H9 (cell line): ENCODE results near the gene KIF2C. TPM values are rescaled to one million over a fixed set of nuclear protein-coding genes. Genes with fewer than 3 reads are reported as not detected.

Source experiments
- DNase-seq: peaks from one replicate; pipeline ENCODE4 v3.0.0-alpha.2; 2017
- H2AFZ ChIP-seq: one replicate; pipeline ENCODE4 v1.6.1; 2013; ENCODE audit warnings: mild to moderate bottlenecking, low read length, control low read depth, moderate library complexity
- H2AK5ac ChIP-seq: 2 replicates; pipeline ENCODE4 v1.6.1; 2013; ENCODE audit warnings: low read length, control low read depth, mixed read lengths; ENCODE audit not compliant: insufficient read length
- H2BK120ac ChIP-seq: one replicate; pipeline ENCODE4 v1.6.1; 2013; ENCODE audit warnings: low read depth, mild to moderate bottlenecking, low read length, control low read depth, inconsistent platforms; ENCODE audit not compliant: poor library complexity, severe bottlenecking
- H2BK12ac ChIP-seq: 2 replicates; pipeline ENCODE4 v1.6.1; 2013; ENCODE audit warnings: low read length, control low read depth, mixed read lengths, low read depth; ENCODE audit not compliant: insufficient read length
- H2BK15ac ChIP-seq: 2 replicates; pipeline ENCODE4 v1.6.1; 2013; ENCODE audit warnings: low read depth, low read length, control low read depth
- H2BK20ac ChIP-seq: one replicate; pipeline ENCODE4 v1.6.1; 2013; ENCODE audit warnings: low read depth, mild to moderate bottlenecking, low read length, control low read depth, inconsistent platforms; ENCODE audit not compliant: poor library complexity, severe bottlenecking
- H2BK5ac ChIP-seq: 2 replicates; pipeline ENCODE4 v1.6.1; 2013; ENCODE audit warnings: low read length, control low read depth, mixed read lengths; ENCODE audit not compliant: insufficient read length
- H3K14ac ChIP-seq: 2 replicates; pipeline ENCODE4 v1.6.1; 2013; ENCODE audit warnings: low read length, control low read depth; ENCODE audit not compliant: insufficient read depth
- H3K18ac ChIP-seq: 2 replicates; pipeline ENCODE4 v1.6.1; 2013; ENCODE audit warnings: low read depth, mild to moderate bottlenecking, mixed read lengths, low read length, control low read depth; ENCODE audit not compliant: insufficient read length
- H3K23ac ChIP-seq: 2 replicates; pipeline ENCODE4 v1.6.1; 2013; ENCODE audit warnings: low read length, control low read depth, mixed read lengths, low read depth; ENCODE audit not compliant: insufficient read length
- H3K23me2 ChIP-seq: 2 replicates; pipeline ENCODE4 v1.6.1; 2013; ENCODE audit warnings: low read depth, mild to moderate bottlenecking, mixed read lengths, low read length, control low read depth; ENCODE audit not compliant: insufficient read length, poor library complexity, severe bottlenecking
- H3K27ac ChIP-seq: 2 replicates; pipeline ENCODE4 v1.5.1; 2013; ENCODE audit warnings: low read length, control low read depth, mixed read lengths, low read depth; ENCODE audit not compliant: insufficient read length
- H3K27me3 ChIP-seq: 2 replicates; pipeline ENCODE4 v1.6.1; 2013; ENCODE audit warnings: low read length, control low read depth, inconsistent platforms; ENCODE audit not compliant: insufficient read depth
- H3K4ac ChIP-seq: 2 replicates; pipeline ENCODE4 v1.6.1; 2013; ENCODE audit warnings: low read depth, mild to moderate bottlenecking, control low read depth, inconsistent platforms, low read length, moderate library complexity
- H3K4me1 ChIP-seq: 2 replicates; pipeline ENCODE4 v1.6.1; 2013; ENCODE audit warnings: low read length, control low read depth, inconsistent platforms; ENCODE audit not compliant: insufficient read depth
- H3K4me2 ChIP-seq: 2 replicates; pipeline ENCODE4 v1.6.1; 2013; ENCODE audit warnings: low read length, control low read depth, mixed read lengths; ENCODE audit not compliant: insufficient read length, insufficient read depth
- H3K56ac ChIP-seq: 2 replicates; pipeline ENCODE4 v1.6.1; 2013; ENCODE audit warnings: low read depth, mild to moderate bottlenecking, mixed read lengths, low read length, control low read depth; ENCODE audit not compliant: insufficient read length
- H3K79me1 ChIP-seq: 2 replicates; pipeline ENCODE4 v1.6.1; 2013; ENCODE audit warnings: low read depth, mild to moderate bottlenecking, moderate library complexity, low read length, control low read depth, inconsistent platforms; ENCODE audit not compliant: insufficient read depth, poor library complexity, severe bottlenecking
- H3K79me2 ChIP-seq: 2 replicates; pipeline ENCODE4 v1.6.1; 2013; ENCODE audit warnings: low read length, control low read depth, inconsistent platforms; ENCODE audit not compliant: insufficient read depth
- H3K9ac ChIP-seq: 2 replicates; pipeline ENCODE4 v1.6.1; 2013; ENCODE audit warnings: low read length, control low read depth, mixed read lengths; ENCODE audit not compliant: insufficient read length; ENCODE audit errors: extremely low read depth
- H3K9me3 ChIP-seq: one replicate; pipeline ENCODE4 v1.6.1; 2013; ENCODE audit warnings: low read depth, low read length, inconsistent platforms; ENCODE audit not compliant: control insufficient read depth
- H3T11ph ChIP-seq: one replicate; pipeline ENCODE4 v1.6.1; 2013; ENCODE audit warnings: mild to moderate bottlenecking, low read length, control low read depth, inconsistent platforms
- H4K20me1 ChIP-seq: one replicate; pipeline ENCODE4 v1.6.1; 2013; ENCODE audit not compliant: control insufficient read depth, insufficient read length, insufficient read depth
- H4K5ac ChIP-seq: 2 replicates; pipeline ENCODE4 v1.6.1; 2013; ENCODE audit warnings: low read depth, mild to moderate bottlenecking, mixed read lengths, low read length, control low read depth; ENCODE audit not compliant: insufficient read length
- H4K8ac ChIP-seq: replicated peaks from 2 replicates; pipeline ENCODE4 v1.6.1; 2013; ENCODE audit warnings: low read length, control low read depth, mixed read lengths, low read depth; ENCODE audit not compliant: insufficient read length
- H4K91ac ChIP-seq: 2 replicates; pipeline ENCODE4 v1.6.1; 2013; ENCODE audit warnings: low read depth, mild to moderate bottlenecking, moderate library complexity, mixed read lengths, low read length, control low read depth; ENCODE audit not compliant: insufficient read length
- H3K27ac Mint-ChIP-seq, 3 experiments: 2 replicates in 2 of 3; 3 replicates in 1 of 3; pipeline ENCODE4 v1.8.0; 2020 to 2021; ENCODE audit warnings: mixed read lengths in 3 of 3, mild to moderate bottlenecking in 1 of 3, moderate library complexity in 1 of 3
- H3K27me3 Mint-ChIP-seq: 2 replicates; pipeline ENCODE4 v1.8.0; 2021; ENCODE audit warnings: low read depth, mild to moderate bottlenecking, moderate library complexity, mixed read lengths
- H3K36me3 Mint-ChIP-seq, 3 experiments: 2 replicates in 2 of 3; 3 replicates in 1 of 3; pipeline ENCODE4 v1.8.0; 2020 to 2021; ENCODE audit warnings: low read depth in 3 of 3, mixed read lengths in 3 of 3; ENCODE audit not compliant: insufficient read depth in 1 of 3
- H3K4me1 Mint-ChIP-seq, 2 experiments: 2 replicates each; pipeline ENCODE4 v1.8.0; 2020; ENCODE audit warnings: mixed read lengths in 2 of 2
- H3K4me3 Mint-ChIP-seq, 2 experiments: 2 replicates in 1 of 2; 3 replicates in 1 of 2; pipeline ENCODE4 v1.8.0; 2020 to 2021; ENCODE audit warnings: mild to moderate bottlenecking in 2 of 2, mixed read lengths in 2 of 2, moderate library complexity in 1 of 2
- H3K9me3 Mint-ChIP-seq, 2 experiments: 2 replicates in 1 of 2; 3 replicates in 1 of 2; pipeline ENCODE4 v1.8.0; 2020; ENCODE audit warnings: mild to moderate bottlenecking in 2 of 2, mixed read lengths in 2 of 2, moderate library complexity in 1 of 2
- WGBS: extraction: QIAGEN DNeasy Blood & Tissue Kit; methylation state at CpG from one replicate; pipeline ENCODE4 v1.1.7; 2013; ENCODE audit warnings: missing lambda C conversion rate, low lambda C conversion rate, mixed read lengths; ENCODE audit not compliant: insufficient read length; ENCODE audit errors: extremely low coverage; 5-methylcytosine and 5-hydroxymethylcytosine counted together
- total RNA-seq: library from RNA; stranded (reverse); gene quantifications from 2 replicates; pipeline ENCODE4 v1.2.1, GENCODE V29; 2021
- TF ChIP-seq, protein P1 (sequence below): fragments of 200-600 bp; sonication (generic); conservative IDR thresholded peaks from 3 replicates; pipeline ENCODE4 v1.8.0; 2021; ENCODE audit warnings: antibody characterized with exemption, mild to moderate bottlenecking

The KIF2C gene
- total RNA-seq, 1 experiment from 2014 or later = 73.1 TPM

DNA sequence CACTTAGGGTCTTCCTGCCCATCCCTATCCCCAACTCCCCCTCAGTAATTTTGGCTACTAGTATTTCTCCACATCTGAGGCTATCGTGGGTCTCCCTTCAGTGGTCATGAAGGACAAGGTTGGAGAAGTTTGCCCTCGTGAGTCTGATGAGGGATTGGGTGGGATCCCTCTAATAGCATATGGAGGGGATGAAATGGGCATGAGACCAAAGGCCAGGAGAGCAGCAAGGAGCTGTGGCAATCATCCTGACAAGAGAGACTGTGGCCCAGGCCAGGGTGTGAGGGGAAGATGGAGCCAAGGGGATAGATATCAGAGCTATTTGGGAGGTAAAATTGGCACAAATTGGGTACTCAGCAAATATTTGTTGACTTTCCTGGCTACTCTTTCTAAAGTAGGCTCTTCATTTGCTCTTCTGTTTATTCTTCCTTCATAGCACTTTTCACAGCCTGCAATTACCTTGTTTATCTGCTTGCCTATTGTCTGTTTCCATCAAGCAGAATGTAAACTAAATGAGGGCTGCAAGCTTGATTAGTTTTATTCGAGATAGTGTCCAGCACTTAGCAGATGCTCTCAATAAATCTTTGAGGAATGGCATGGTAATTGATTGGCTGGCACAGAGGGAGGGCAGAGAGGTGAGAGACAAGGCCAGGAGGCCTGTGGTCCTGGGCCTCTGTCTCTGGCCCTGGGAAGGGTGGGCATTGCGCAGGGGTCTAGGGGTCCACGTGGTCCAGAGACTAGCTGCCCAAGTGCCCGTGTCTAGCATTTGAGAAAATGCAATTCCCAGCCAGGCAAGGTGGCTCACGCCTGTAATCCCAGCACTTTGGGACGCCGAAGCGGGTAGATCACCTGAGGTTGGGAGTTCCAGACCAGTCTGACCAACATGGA, 59.1 kb downstream of the KIF2C start:
- H3K27ac Mint-ChIP-seq = no peak overlapping the region
- no peak for DNase-seq
- TF ChIP-seq, protein P1, sequence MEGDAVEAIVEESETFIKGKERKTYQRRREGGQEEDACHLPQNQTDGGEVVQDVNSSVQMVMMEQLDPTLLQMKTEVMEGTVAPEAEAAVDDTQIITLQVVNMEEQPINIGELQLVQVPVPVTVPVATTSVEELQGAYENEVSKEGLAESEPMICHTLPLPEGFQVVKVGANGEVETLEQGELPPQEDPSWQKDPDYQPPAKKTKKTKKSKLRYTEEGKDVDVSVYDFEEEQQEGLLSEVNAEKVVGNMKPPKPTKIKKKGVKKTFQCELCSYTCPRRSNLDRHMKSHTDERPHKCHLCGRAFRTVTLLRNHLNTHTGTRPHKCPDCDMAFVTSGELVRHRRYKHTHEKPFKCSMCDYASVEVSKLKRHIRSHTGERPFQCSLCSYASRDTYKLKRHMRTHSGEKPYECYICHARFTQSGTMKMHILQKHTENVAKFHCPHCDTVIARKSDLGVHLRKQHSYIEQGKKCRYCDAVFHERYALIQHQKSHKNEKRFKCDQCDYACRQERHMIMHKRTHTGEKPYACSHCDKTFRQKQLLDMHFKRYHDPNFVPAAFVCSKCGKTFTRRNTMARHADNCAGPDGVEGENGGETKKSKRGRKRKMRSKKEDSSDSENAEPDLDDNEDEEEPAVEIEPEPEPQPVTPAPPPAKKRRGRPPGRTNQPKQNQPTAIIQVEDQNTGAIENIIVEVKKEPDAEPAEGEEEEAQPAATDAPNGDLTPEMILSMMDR = no peak
- Histone ChIP-seq H3K56ac (no peak overlapping the region), H3T11ph (no peak overlapping the region), H3K4ac (no peak overlapping the region), H3K9me3 (no peaks in the 10 kb centered on the region), H3K79me2 (no peaks in the 10 kb centered on the region), H3K4me1 (no peaks in the 10 kb centered on the region), H2AFZ (no peak overlapping the region), H2BK20ac (no peak overlapping the region), H3K79me1 (no peaks in the 10 kb centered on the region), H4K5ac (no peak overlapping the region), H4K8ac (no peak overlapping the region), H2BK15ac (no peak overlapping the region), H3K4me2 (no peak overlapping the region), H3K14ac (no peak overlapping the region), H3K27me3 (no peaks in the 10 kb centered on the region), H3K27ac (no peak overlapping the region), H3K23me2 (peaks cover 9% of the 10 kb centered on the region), H2BK5ac (no peak overlapping the region), H3K18ac (no peak overlapping the region), H2AK5ac (no peak overlapping the region), H2BK120ac (no peak overlapping the region), H3K9ac (no peak overlapping the region), H4K20me1 (no peaks in the 10 kb centered on the region), H3K23ac (no peak overlapping the region), H2BK12ac (no peak overlapping the region), H4K91ac (no peak overlapping the region)
- H3K36me3 Mint-ChIP-seq = peaks cover 0 to 21% (median 9%) of the 10 kb centered on the region in 3 experiments; a peak in 6 of 7 replicates
- H3K4me3 Mint-ChIP-seq = peak overlapping the region in 1 of 2 experiments; percentile 92; a peak in 4 of 5 replicates
- peaks cover 12 to 19% of the 10 kb centered on the region in 2 experiments for H3K4me1 Mint-ChIP-seq
- no peaks in the 10 kb centered on the region for H3K9me3 Mint-ChIP-seq
- peaks cover 3% of the 10 kb centered on the region for H3K27me3 Mint-ChIP-seq
- no CpG with 5 or more reads among the region's 10 CpGs for WGBS
